ENCODE measurements around the gene MORC1.

- TF ChIP-seq, protein P1, sequence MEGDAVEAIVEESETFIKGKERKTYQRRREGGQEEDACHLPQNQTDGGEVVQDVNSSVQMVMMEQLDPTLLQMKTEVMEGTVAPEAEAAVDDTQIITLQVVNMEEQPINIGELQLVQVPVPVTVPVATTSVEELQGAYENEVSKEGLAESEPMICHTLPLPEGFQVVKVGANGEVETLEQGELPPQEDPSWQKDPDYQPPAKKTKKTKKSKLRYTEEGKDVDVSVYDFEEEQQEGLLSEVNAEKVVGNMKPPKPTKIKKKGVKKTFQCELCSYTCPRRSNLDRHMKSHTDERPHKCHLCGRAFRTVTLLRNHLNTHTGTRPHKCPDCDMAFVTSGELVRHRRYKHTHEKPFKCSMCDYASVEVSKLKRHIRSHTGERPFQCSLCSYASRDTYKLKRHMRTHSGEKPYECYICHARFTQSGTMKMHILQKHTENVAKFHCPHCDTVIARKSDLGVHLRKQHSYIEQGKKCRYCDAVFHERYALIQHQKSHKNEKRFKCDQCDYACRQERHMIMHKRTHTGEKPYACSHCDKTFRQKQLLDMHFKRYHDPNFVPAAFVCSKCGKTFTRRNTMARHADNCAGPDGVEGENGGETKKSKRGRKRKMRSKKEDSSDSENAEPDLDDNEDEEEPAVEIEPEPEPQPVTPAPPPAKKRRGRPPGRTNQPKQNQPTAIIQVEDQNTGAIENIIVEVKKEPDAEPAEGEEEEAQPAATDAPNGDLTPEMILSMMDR (IDR thresholded peaks at IDR 0.05 in 4 of 5, conservative IDR thresholded peaks at IDR 0.05 in 1 of 5), result no peak
- TF ChIP-seq POLR2A (IDR thresholded peaks at IDR 0.05), result no peak
Measured at GRCh38 chr3:109059264-109059663, 58.7 kb downstream of the MORC1 start.

Measured in gastrocnemius medialis (tissue), 4 donors.